ENCODE data around the gene PLCB4. TPM values are rescaled to one million over a fixed set of nuclear protein-coding genes. Genes with fewer than 3 reads are reported as not detected.

The PLCB4 gene
- total RNA-seq, 4 donors from 2014 or later = 6.3 to 24.5 (median 10.4) TPM

GRCh38 chr20:9354579-9354978 is 285.7 kb downstream of the PLCB4 start:
- Histone ChIP-seq H3K27me3 (no peaks in the 10 kb centered on the region), H3K4me1 (peaks cover 9% of the 10 kb centered on the region), H3K4me3 (no peak overlapping the region), H3K27ac (no peak overlapping the region), H3K36me3 (no peaks in the 10 kb centered on the region), H3K9me3 (no peaks in the 10 kb centered on the region)
- WGBS = 61% methylated on average over 2 of the region's 2 CpGs
- TF ChIP-seq EP300 (IDR thresholded peaks at IDR 0.05) = no peak
- no peak for TF ChIP-seq POLR2A (IDR thresholded peaks at IDR 0.05)
- no peak for TF ChIP-seq CTCF (IDR thresholded peaks at IDR 0.05)
- no peak for TF ChIP-seq POLR2AphosphoS5 (IDR thresholded peaks at IDR 0.05)
- no peak for DNase-seq (ENCODE audit: low spot score in 2 of 2)

GRCh38 chr20:9358001-9358400 is 289.1 kb downstream of the PLCB4 start:
- no peaks in the 10 kb centered on the region for H3K27me3 ChIP-seq
- TF ChIP-seq POLR2AphosphoS5 (IDR thresholded peaks at IDR 0.05) = no peak
- TF ChIP-seq CTCF (IDR thresholded peaks at IDR 0.05) = no peak
- no peak for TF ChIP-seq POLR2A (IDR thresholded peaks at IDR 0.05)
- TF ChIP-seq EP300 (IDR thresholded peaks at IDR 0.05) = no peak
- H3K4me1 ChIP-seq = peaks cover 9% of the 10 kb centered on the region
- 97% methylated on average over 2 of the region's 2 CpGs for WGBS
- DNase-seq (ENCODE audit: low spot score in 2 of 2) = no peak
- H3K27ac ChIP-seq = no peak overlapping the region
- no peaks in the 10 kb centered on the region for H3K36me3 ChIP-seq
- H3K9me3 ChIP-seq = no peaks in the 10 kb centered on the region
- no peak overlapping the region for H3K4me3 ChIP-seq

- H3K36me3 ChIP-seq = no peaks in the 10 kb centered on the region
- H3K4me1 ChIP-seq = no peaks in the 10 kb centered on the region
- peak in 1 of 2 donors; percentile 64 for DNase-seq (ENCODE audit: low spot score in 2 of 2)
- no peak overlapping the region for H3K27ac ChIP-seq
- 38% methylated on average over 14 of the region's 14 CpGs for WGBS
- TF ChIP-seq CTCF (IDR thresholded peaks at IDR 0.05) (peak in 1 of 2 donors; percentile 23), POLR2A (IDR thresholded peaks at IDR 0.05) (no peak), POLR2AphosphoS5 (IDR thresholded peaks at IDR 0.05) (peak in 1 of 3 donors; percentile 3)
- H3K9me3 ChIP-seq = no peaks in the 10 kb centered on the region
- H3K4me3 ChIP-seq = no peak overlapping the region
- H3K27me3 ChIP-seq = no peaks in the 10 kb centered on the region
These were observed 290.8 kb downstream of the PLCB4 start for GRCh38 chr20:9359561-9360308.

GRCh38 chr20:9360431-9360830 is 291.5 kb downstream of the PLCB4 start:
- TF ChIP-seq POLR2A (IDR thresholded peaks at IDR 0.05) = no peak
- TF ChIP-seq CTCF (IDR thresholded peaks at IDR 0.05) = no peak
- no peak for TF ChIP-seq POLR2AphosphoS5 (IDR thresholded peaks at IDR 0.05)
- no peak for TF ChIP-seq EP300 (IDR thresholded peaks at IDR 0.05)
- DNase-seq (ENCODE audit: low spot score in 2 of 2) = no peak
- no peak overlapping the region for H3K4me3 ChIP-seq
- no peaks in the 10 kb centered on the region for H3K36me3 ChIP-seq
- H3K4me1 ChIP-seq = no peaks in the 10 kb centered on the region
- H3K9me3 ChIP-seq = no peaks in the 10 kb centered on the region
- 94% methylated on average over 1 of the region's 1 CpG for WGBS
- H3K27me3 ChIP-seq = no peaks in the 10 kb centered on the region
- no peak overlapping the region for H3K27ac ChIP-seq

- H3K9me3 ChIP-seq = no peaks in the 10 kb centered on the region
- no peak overlapping the region for H3K4me3 ChIP-seq
- H3K27me3 ChIP-seq = no peaks in the 10 kb centered on the region
- DNase-seq (ENCODE audit: low spot score in 2 of 2) = no peak
- H3K27ac ChIP-seq = no peak overlapping the region
- TF ChIP-seq POLR2AphosphoS5 (IDR thresholded peaks at IDR 0.05) (no peak), CTCF (IDR thresholded peaks at IDR 0.05) (no peak), EP300 (IDR thresholded peaks at IDR 0.05) (no peak), POLR2A (IDR thresholded peaks at IDR 0.05) (no peak)
- H3K36me3 ChIP-seq = no peaks in the 10 kb centered on the region
- no peaks in the 10 kb centered on the region for H3K4me1 ChIP-seq
- 70% methylated on average over 2 of the region's 2 CpGs for WGBS
These were observed 294.8 kb downstream of the PLCB4 start for GRCh38 chr20:9363673-9364072.
